Gastroesophageal sphincter (tissue), 3 donors: ENCODE data around the gene PRKAG2.

Experiments
- EP300 ChIP-seq: sonication (generic); formaldehyde crosslinking; IDR thresholded peaks from one replicate; pipeline ENCODE4 v1.6.1; 2017; ENCODE audit warnings: antibody characterized with exemption, mild to moderate bottlenecking
- POLR2A ChIP-seq, 2 donors: fragments of 450-650 bp; IDR thresholded peaks; one replicate each; pipeline ENCODE4 v1.6.1; 2017; ENCODE audit warnings: antibody characterized with exemption in 2 of 2, mild to moderate bottlenecking in 2 of 2, moderate library complexity in 1 of 2
- POLR2AphosphoS5 ChIP-seq: sonication (generic); formaldehyde crosslinking; IDR thresholded peaks from one replicate; pipeline ENCODE4 v1.6.1; 2017; ENCODE audit warnings: antibody characterized with exemption
- TF ChIP-seq, protein P1 (sequence below), 4 experiments: fragments of 200-600 bp in 2 of 4; fragments of 450-650 bp in 2 of 4; sonication (generic) in 1 of 4; IDR thresholded peaks; one replicate each; pipeline ENCODE4 v1.5.1; 2017 to 2019; ENCODE audit warnings: antibody characterized with exemption in 4 of 4, mild to moderate bottlenecking in 2 of 4, moderate library complexity in 2 of 4

DNA sequence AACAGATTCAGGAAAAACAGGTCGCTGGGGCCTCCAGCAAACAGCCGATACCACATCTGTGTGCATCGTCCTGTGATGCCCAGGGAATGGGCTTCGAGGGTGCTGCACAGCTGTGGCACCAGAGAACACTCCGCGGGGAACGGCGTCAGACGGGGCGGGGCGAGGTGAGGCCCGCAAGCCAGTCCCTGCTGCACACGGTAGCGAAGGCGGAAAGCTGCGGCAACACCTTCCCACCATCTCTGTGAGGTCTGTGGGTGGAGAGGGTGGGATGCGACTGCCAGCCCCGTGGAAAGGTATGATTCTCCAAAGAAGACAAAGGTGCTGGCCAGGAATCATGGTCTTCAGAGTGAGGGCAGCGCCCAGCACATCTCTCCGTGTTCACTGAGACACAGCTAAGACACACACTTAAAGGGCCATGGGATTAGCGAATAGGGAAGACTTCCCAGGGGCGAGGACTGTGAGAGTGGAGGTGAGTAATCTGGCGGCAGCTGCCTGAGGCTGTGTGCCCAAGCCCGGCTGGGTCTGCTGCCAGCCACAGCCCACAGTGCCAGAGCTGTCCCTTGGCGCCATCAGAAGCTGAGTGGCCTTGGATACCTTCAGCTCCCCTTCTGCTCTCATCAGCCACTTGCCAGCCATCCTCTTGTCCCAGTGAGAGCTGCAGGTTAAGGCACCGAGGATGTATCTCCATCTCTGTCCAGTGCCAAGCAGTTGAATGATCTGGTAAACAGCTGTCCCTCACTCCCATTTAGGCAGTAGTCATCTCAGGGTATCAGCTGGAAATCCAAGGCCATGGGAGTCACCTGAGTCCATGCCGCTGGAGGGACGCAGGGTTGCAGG, 17.6 kb downstream of the PRKAG2 start:
- TF ChIP-seq, protein P1, sequence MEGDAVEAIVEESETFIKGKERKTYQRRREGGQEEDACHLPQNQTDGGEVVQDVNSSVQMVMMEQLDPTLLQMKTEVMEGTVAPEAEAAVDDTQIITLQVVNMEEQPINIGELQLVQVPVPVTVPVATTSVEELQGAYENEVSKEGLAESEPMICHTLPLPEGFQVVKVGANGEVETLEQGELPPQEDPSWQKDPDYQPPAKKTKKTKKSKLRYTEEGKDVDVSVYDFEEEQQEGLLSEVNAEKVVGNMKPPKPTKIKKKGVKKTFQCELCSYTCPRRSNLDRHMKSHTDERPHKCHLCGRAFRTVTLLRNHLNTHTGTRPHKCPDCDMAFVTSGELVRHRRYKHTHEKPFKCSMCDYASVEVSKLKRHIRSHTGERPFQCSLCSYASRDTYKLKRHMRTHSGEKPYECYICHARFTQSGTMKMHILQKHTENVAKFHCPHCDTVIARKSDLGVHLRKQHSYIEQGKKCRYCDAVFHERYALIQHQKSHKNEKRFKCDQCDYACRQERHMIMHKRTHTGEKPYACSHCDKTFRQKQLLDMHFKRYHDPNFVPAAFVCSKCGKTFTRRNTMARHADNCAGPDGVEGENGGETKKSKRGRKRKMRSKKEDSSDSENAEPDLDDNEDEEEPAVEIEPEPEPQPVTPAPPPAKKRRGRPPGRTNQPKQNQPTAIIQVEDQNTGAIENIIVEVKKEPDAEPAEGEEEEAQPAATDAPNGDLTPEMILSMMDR (IDR thresholded peaks at IDR 0.05): no peak
- TF ChIP-seq EP300: no peak
- no peak for TF ChIP-seq POLR2A (IDR thresholded peaks at IDR 0.05)
- no peak for TF ChIP-seq POLR2AphosphoS5
